Myometrial cell (primary cell): Measurements from ENCODE around the gene API5. TPM values are rescaled to one million over a fixed set of nuclear protein-coding genes. Genes with fewer than 3 reads are reported as not detected.

Experiments used
- total RNA-seq: library from RNA; depleted of rRNA; stranded (reverse); fragments of >200 nt; gene quantifications from 2 replicates; pipeline ENCODE4 v1.2.3, GENCODE V29; 2015

The API5 gene
- 56.5 and 96.2 TPM in 2 replicates for total RNA-seq

GRCh38 chr11:43311791-43312607 is at the start of gene API5:
Gene API5, plus strand, starts transcription at chr11:43311996. Its CDS starts 132 bp downstream, at chr11:43312128.

GRCh38 chr11:43358801-43359421 is 47.1 kb downstream of the API5 start, which contains the start of gene TTC17:
Gene TTC17, plus strand, starts transcription at chr11:43358920. Its CDS starts 35 bp downstream, at chr11:43358955.

Other genes with a start within 250 kb of the API5 start
- 22.5 and 25.7 TPM in 2 replicates for gene TTC17, start 46.9 kb downstream of the API5 start, total RNA-seq